HCT116 (cell line): ENCODE data around the gene NUMB. TPM values are rescaled to one million over a fixed set of nuclear protein-coding genes. Genes with fewer than 3 reads are reported as not detected.

ENCODE experiments used
- ATAC-seq: fragments of 200-7000 bp; cut with Tn5 transposase; 2 replicates; pipeline ENCODE4 v1.9.1; 2020; ENCODE audit warnings: mild to moderate bottlenecking, moderate library complexity
- BruUV-seq: library from RNA; stranded (reverse); fragments of 400-500 nt; replicated peaks from 2 replicates; lab custom pipeline; 2021; lab: Mats Ljungman, UMichigan
- CTCF ChIA-PET: fragments of 300-600 bp; sonication (Branson Sonifier 250); formaldehyde crosslinking; loops from one replicate; lab custom pipeline; 2021; ENCODE audit warnings: antibody characterized with exemption; lab: Charles Lee
- POLR2A ChIA-PET: fragments of 300-600, 350-600 bp; sonication (Branson Sonifier 250); formaldehyde crosslinking; loops from one replicate; lab custom pipeline; 2021; ENCODE audit warnings: antibody characterized with exemption; lab: Charles Lee
- RAD21 ChIA-PET, 2 experiments: fragments of 300-600 bp; sonication (Branson Sonifier 250); formaldehyde crosslinking; loops; one replicate each; lab custom pipeline; 2023; ENCODE audit warnings: low total read pairs in 2 of 2; ENCODE audit not compliant: uncharacterized antibody in 2 of 2, unreplicated experiment in 2 of 2, low non-redundant PET in 1 of 2; lab: Charles Lee
- DNase-seq: peaks from one replicate; pipeline ENCODE4 v3.0.0-alpha.2; 2010; ENCODE audit warnings: low read depth, low spot score
- H2AFZ ChIP-seq: fragments of 200-600 bp; shearing (Covaris generic), sonication (generic); 2 replicates; pipeline ENCODE4 v1.6.1; 2017; ENCODE audit warnings: low read depth, mixed run types, mixed read lengths, antibody characterized with exemption, low read length; ENCODE audit not compliant: poor library complexity, severe bottlenecking
- H3K27ac ChIP-seq: 2 replicates; pipeline ENCODE4 v1.5.1; 2012; ENCODE audit warnings: low read depth, low read length
- H3K27me3 ChIP-seq: fragments of 200-600 bp; sonication (generic); 2 replicates; pipeline ENCODE4 v1.6.1; 2016; ENCODE audit warnings: mixed run types, low read length, mixed read lengths; ENCODE audit not compliant: insufficient read depth
- H3K36me3 ChIP-seq, 2 experiments: fragments of 200-500 bp in 1 of 2; fragments of 200-600 bp in 1 of 2; sonication (Bioruptor generic) in 1 of 2; sonication (generic) in 1 of 2; 2 replicates each; pipeline versions ENCODE4 v1.5.1 to v1.6.1; 2014 to 2016; ENCODE audit warnings: low read length in 2 of 2, inconsistent platforms in 1 of 2, mixed read lengths in 1 of 2, mixed run types in 1 of 2; ENCODE audit not compliant: insufficient read depth in 2 of 2, control insufficient read depth in 1 of 2
- H3K4me1 ChIP-seq, 2 experiments: fragments of 200-600 bp in 1 of 2; sonication (generic) in 1 of 2; 2 replicates each; pipeline versions ENCODE4 v1.5.1 to v1.6.1; 2012 to 2017; ENCODE audit warnings: low read length in 2 of 2, inconsistent platforms in 1 of 2, mild to moderate bottlenecking in 1 of 2, mixed read lengths in 1 of 2, mixed run types in 1 of 2, moderate library complexity in 1 of 2; ENCODE audit not compliant: insufficient read depth in 2 of 2, control insufficient read depth in 1 of 2
- H3K4me2 ChIP-seq: fragments of 200-600 bp; sonication (generic); 2 replicates; pipeline ENCODE4 v1.6.1; 2017; ENCODE audit warnings: mixed run types, low read length, mixed read lengths
- H3K4me3 ChIP-seq, 2 experiments: fragments of 200-600 bp in 1 of 2; sonication (generic) in 1 of 2; replicated peaks in 1 of 2; 2 replicates each; pipeline ENCODE4 v1.5.1; 2011 to 2016; ENCODE audit warnings: low read length in 2 of 2, control low read depth in 1 of 2, low read depth in 1 of 2, mild to moderate bottlenecking in 1 of 2, mixed read lengths in 1 of 2, mixed run types in 1 of 2
- H3K79me2 ChIP-seq: fragments of 200-600 bp; sonication (generic); 2 replicates; pipeline ENCODE4 v1.6.1; 2017; ENCODE audit warnings: mild to moderate bottlenecking, mixed run types, low read length, moderate library complexity, mixed read lengths; ENCODE audit not compliant: insufficient read depth
- H3K9ac ChIP-seq: fragments of 200-600 bp; sonication (generic); 2 replicates; pipeline ENCODE4 v1.6.1; 2016; ENCODE audit warnings: low read length, mixed read lengths
- H3K9me2 ChIP-seq: fragments of 200-600 bp; sonication (generic), shearing (Covaris generic); 2 replicates; pipeline ENCODE4 v1.6.1; 2017; ENCODE audit warnings: mixed run types, mild to moderate bottlenecking, moderate library complexity; ENCODE audit not compliant: insufficient read depth
- H3K9me3 ChIP-seq, 2 experiments: fragments of 200-500 bp in 1 of 2; fragments of 200-600 bp in 1 of 2; sonication (Bioruptor generic) in 1 of 2; sonication (generic) in 1 of 2; 2 replicates each; pipeline ENCODE4 v1.6.1; 2014 to 2017; ENCODE audit warnings: low read length in 2 of 2, mixed read lengths in 2 of 2, inconsistent platforms in 1 of 2, low read depth in 1 of 2, mild to moderate bottlenecking in 1 of 2, mixed run types in 1 of 2, moderate library complexity in 1 of 2; ENCODE audit not compliant: control insufficient read depth in 1 of 2, insufficient read depth in 1 of 2
- H4K20me1 ChIP-seq: fragments of 200-600 bp; sonication (generic), shearing (Covaris generic); 2 replicates; pipeline ENCODE4 v1.6.1; 2017; ENCODE audit warnings: mixed run types, mild to moderate bottlenecking, moderate library complexity; ENCODE audit not compliant: insufficient read depth
- CEBPB ChIP-seq: IDR thresholded peaks from 2 replicates; pipeline ENCODE4 v1.6.1; 2012; ENCODE audit warnings: low read depth
- EGR1 ChIP-seq: IDR thresholded peaks from 2 replicates; pipeline ENCODE4 v1.6.1; 2012; ENCODE audit warnings: low read depth
- ELF1 ChIP-seq: IDR thresholded peaks from 2 replicates; pipeline ENCODE4 v1.6.1; 2012; ENCODE audit warnings: low read depth, borderline replicate concordance
- EZH2phosphoT487 ChIP-seq: fragments of 200-600 bp; IDR thresholded peaks from 2 replicates; pipeline ENCODE4 v1.6.1; 2018; ENCODE audit warnings: antibody characterized with exemption, borderline replicate concordance
- POLR2A ChIP-seq: IDR thresholded peaks from 2 replicates; pipeline ENCODE4 v1.7.0; 2011; ENCODE audit warnings: borderline replicate concordance; ENCODE audit not compliant: insufficient read depth, insufficient read length; ENCODE audit errors: extremely low read depth
- POLR2AphosphoS5 ChIP-seq: IDR thresholded peaks from 2 replicates; pipeline ENCODE4 v1.6.1; 2011; ENCODE audit warnings: mild to moderate bottlenecking, low read depth, low read length, moderate library complexity
- RAD21 ChIP-seq: IDR thresholded peaks from 2 replicates; pipeline ENCODE4 v1.6.1; 2012; ENCODE audit warnings: low read depth, mild to moderate bottlenecking
- SIN3A ChIP-seq: IDR thresholded peaks from 2 replicates; pipeline ENCODE4 v1.6.1; 2012; ENCODE audit warnings: low read depth
- SP1 ChIP-seq: IDR thresholded peaks from 2 replicates; pipeline ENCODE4 v1.6.1; 2012; ENCODE audit warnings: low read depth
- TCF7L2 ChIP-seq: IDR thresholded peaks from 2 replicates; pipeline ENCODE4 v1.7.0; 2011; ENCODE audit warnings: borderline replicate concordance, inconsistent platforms; ENCODE audit not compliant: insufficient read depth, insufficient read length; ENCODE audit errors: extremely low read depth
- ZFX ChIP-seq: fragments of 450-650 bp; IDR thresholded peaks from 2 replicates; pipeline ENCODE4 v1.6.1; 2017
- ZNF274 ChIP-seq: fragments of 200-500 bp; sonication (Bioruptor generic); IDR thresholded peaks from 2 replicates; pipeline ENCODE4 v1.6.1; 2014; ENCODE audit warnings: mild to moderate bottlenecking, low read depth, low read length, inconsistent platforms
- intact Hi-C: fragments of 100-400 bp; cut with micrococcal nuclease; formaldehyde crosslinking; loops from 2 replicates; pipeline ENCODE4 v1.10.0; 2022
- total RNA-seq: library from RNA; stranded (reverse); gene quantifications from one replicate; pipeline ENCODE4 v1.2.1, GENCODE V29; 2021; ENCODE audit not compliant: unreplicated experiment
- TF ChIP-seq, protein P1 (sequence below): IDR thresholded peaks from 2 replicates; pipeline ENCODE4 v1.6.1; 2012
- TF ChIP-seq, protein P2 (sequence below): IDR thresholded peaks from 2 replicates; pipeline ENCODE4 v1.6.1; 2012; ENCODE audit warnings: low read depth
- TF ChIP-seq, protein P3 (sequence below), 3 experiments: fragments of 200-600 bp in 1 of 3; sonication (generic) in 1 of 3; IDR thresholded peaks in 2 of 3; conservative IDR thresholded peaks in 1 of 3; 2 replicates each; pipeline ENCODE4 v1.5.1; 2012 to 2017; ENCODE audit warnings: low read depth in 2 of 3, low read length in 2 of 3, antibody characterized with exemption in 1 of 3, borderline replicate concordance in 1 of 3, control low read depth in 1 of 3, mild to moderate bottlenecking in 1 of 3, mixed read lengths in 1 of 3, mixed run types in 1 of 3, moderate library complexity in 1 of 3; ENCODE audit not compliant: insufficient read depth in 1 of 3
- TF ChIP-seq, protein P4 (sequence below): IDR thresholded peaks from 2 replicates; pipeline ENCODE4 v1.6.1; 2011; ENCODE audit warnings: mild to moderate bottlenecking, low read length, moderate library complexity; ENCODE audit not compliant: insufficient replicate concordance; ENCODE audit errors: extremely low read depth

The NUMB gene
- total RNA-seq, 1 experiment from 2014 or later = 43.0 TPM

DNA sequence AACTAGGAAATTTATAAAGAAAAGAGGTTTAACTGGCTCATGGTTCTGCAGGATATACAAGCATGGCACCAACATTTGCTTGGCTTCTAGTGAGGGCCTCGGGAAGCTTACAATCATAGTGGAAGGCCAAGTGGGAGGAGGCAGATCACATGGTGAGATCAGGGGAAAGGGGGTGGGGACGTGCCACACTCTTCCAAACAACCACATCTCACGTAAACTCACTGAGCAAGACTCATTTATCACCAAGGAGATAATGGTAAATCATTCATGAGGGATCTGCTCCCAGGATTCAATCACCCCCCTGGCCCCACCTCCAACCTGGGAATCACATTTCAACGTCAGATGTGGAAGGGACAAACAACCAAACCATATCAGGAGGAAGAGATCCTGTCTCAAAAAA lies 35.8 kb downstream of the NUMB start:
- H3K4me3 ChIP-seq = no peak overlapping the region
- H3K9ac ChIP-seq = no peak overlapping the region
- RAD21 ChIA-PET = no interaction called here
- H3K4me2 ChIP-seq = no peak overlapping the region
- ATAC-seq = no peak
- no TSS peak for BruUV-seq
- H3K4me1 ChIP-seq = no peaks in the 10 kb centered on the region
- POLR2A ChIA-PET = no interaction called here
- H3K27ac ChIP-seq = no peak overlapping the region
- no peak overlapping the region for H2AFZ ChIP-seq
- no peaks in the 10 kb centered on the region for H3K27me3 ChIP-seq
- H3K9me2 ChIP-seq = no peaks in the 10 kb centered on the region
- no peaks in the 10 kb centered on the region for H3K36me3 ChIP-seq
- no peaks in the 10 kb centered on the region for H4K20me1 ChIP-seq
- no peak for DNase-seq
- CTCF ChIA-PET = no interaction called here
- TF ChIP-seq SP1 = no peak
- TF ChIP-seq TCF7L2 = no peak
- TF ChIP-seq, protein P1, sequence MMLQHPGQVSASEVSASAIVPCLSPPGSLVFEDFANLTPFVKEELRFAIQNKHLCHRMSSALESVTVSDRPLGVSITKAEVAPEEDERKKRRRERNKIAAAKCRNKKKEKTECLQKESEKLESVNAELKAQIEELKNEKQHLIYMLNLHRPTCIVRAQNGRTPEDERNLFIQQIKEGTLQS = no peak
- no peak for TF ChIP-seq RAD21
- TF ChIP-seq, protein P2, sequence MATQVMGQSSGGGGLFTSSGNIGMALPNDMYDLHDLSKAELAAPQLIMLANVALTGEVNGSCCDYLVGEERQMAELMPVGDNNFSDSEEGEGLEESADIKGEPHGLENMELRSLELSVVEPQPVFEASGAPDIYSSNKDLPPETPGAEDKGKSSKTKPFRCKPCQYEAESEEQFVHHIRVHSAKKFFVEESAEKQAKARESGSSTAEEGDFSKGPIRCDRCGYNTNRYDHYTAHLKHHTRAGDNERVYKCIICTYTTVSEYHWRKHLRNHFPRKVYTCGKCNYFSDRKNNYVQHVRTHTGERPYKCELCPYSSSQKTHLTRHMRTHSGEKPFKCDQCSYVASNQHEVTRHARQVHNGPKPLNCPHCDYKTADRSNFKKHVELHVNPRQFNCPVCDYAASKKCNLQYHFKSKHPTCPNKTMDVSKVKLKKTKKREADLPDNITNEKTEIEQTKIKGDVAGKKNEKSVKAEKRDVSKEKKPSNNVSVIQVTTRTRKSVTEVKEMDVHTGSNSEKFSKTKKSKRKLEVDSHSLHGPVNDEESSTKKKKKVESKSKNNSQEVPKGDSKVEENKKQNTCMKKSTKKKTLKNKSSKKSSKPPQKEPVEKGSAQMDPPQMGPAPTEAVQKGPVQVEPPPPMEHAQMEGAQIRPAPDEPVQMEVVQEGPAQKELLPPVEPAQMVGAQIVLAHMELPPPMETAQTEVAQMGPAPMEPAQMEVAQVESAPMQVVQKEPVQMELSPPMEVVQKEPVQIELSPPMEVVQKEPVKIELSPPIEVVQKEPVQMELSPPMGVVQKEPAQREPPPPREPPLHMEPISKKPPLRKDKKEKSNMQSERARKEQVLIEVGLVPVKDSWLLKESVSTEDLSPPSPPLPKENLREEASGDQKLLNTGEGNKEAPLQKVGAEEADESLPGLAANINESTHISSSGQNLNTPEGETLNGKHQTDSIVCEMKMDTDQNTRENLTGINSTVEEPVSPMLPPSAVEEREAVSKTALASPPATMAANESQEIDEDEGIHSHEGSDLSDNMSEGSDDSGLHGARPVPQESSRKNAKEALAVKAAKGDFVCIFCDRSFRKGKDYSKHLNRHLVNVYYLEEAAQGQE = no peak
- TF ChIP-seq, protein P3, sequence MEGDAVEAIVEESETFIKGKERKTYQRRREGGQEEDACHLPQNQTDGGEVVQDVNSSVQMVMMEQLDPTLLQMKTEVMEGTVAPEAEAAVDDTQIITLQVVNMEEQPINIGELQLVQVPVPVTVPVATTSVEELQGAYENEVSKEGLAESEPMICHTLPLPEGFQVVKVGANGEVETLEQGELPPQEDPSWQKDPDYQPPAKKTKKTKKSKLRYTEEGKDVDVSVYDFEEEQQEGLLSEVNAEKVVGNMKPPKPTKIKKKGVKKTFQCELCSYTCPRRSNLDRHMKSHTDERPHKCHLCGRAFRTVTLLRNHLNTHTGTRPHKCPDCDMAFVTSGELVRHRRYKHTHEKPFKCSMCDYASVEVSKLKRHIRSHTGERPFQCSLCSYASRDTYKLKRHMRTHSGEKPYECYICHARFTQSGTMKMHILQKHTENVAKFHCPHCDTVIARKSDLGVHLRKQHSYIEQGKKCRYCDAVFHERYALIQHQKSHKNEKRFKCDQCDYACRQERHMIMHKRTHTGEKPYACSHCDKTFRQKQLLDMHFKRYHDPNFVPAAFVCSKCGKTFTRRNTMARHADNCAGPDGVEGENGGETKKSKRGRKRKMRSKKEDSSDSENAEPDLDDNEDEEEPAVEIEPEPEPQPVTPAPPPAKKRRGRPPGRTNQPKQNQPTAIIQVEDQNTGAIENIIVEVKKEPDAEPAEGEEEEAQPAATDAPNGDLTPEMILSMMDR (IDR thresholded peaks at IDR 0.05 in 2 of 3, conservative IDR thresholded peaks at IDR 0.05 in 1 of 3; ENCODE audit: borderline replicate concordance in 1 of 3, insufficient read depth in 1 of 3, low read depth in 2 of 3, low read length in 2 of 3) = no peak
- TF ChIP-seq POLR2A = no peak
- TF ChIP-seq EZH2phosphoT487 = no peak
- TF ChIP-seq ZNF274 = no peak
- no peak for TF ChIP-seq ZFX
- TF ChIP-seq, protein P4, sequence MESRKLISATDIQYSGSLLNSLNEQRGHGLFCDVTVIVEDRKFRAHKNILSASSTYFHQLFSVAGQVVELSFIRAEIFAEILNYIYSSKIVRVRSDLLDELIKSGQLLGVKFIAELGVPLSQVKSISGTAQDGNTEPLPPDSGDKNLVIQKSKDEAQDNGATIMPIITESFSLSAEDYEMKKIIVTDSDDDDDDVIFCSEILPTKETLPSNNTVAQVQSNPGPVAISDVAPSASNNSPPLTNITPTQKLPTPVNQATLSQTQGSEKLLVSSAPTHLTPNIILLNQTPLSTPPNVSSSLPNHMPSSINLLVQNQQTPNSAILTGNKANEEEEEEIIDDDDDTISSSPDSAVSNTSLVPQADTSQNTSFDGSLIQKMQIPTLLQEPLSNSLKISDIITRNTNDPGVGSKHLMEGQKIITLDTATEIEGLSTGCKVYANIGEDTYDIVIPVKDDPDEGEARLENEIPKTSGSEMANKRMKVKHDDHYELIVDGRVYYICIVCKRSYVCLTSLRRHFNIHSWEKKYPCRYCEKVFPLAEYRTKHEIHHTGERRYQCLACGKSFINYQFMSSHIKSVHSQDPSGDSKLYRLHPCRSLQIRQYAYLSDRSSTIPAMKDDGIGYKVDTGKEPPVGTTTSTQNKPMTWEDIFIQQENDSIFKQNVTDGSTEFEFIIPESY = no peak
- no peak for TF ChIP-seq POLR2AphosphoS5
- TF ChIP-seq SIN3A = no peak
- no peak for TF ChIP-seq EGR1
- TF ChIP-seq ELF1 = no peak
- TF ChIP-seq CEBPB = no peak
- peaks cover 12% of the 10 kb centered on the region for H3K79me2 ChIP-seq
- intact Hi-C loops = no loop called here
- no peaks in the 10 kb centered on the region for H3K9me3 ChIP-seq
